DMS53 treated with DMSO at 0.1 percent for 48 hours (cell line): ENCODE data around the gene MAGEB6B.
"Not testable (repeated sequence)": the region's sequence is repeated elsewhere in the genome, so short reads cannot be mapped to it uniquely, and the experiment has no call there.

Experiments
- DNase-seq: peaks from one replicate; lab custom pipeline; 2025; ENCODE audit not compliant: unreplicated experiment; lab: John Stamatoyannopoulos, UW

Gene MAGEB6B, protein sequence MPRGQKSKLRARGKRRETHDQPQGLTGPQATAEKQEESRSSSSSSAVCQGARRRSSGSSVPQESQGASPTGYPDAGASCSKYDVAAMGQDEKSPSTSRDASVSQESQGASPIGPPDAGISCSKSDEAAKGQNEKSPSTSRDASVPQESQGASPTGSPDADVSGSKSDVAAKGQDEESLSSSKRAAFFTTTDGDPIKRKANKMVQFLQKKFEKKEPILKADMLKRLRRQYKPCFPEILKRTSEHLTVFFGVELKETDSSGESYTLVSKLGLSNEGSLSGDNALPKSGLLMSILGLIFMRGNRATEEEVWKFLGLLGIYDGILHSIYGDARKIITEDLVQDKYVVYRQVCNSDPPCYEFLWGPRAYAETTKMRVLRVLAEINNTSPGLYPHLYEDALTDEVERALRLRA

DNA sequence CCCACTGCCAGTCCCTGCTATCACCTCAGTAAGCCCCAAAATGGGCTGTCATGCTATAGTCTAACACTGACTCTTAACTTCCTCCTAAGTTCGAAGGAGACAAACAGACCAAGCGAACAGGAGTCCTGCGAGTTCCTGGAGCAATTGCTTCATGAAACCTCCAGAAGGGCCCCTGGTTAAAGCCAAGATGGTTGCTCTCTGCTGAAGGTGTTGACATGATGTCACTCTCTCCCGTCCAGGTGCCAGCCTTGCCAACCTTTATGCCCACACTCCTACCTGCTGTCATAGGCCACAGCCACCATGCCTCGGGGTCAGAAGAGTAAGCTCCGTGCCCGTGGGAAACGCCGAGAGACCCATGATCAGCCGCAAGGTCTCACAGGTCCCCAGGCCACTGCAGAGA lies at the start of gene MAGEB6B:
Gene MAGEB6B (plus strand): TSS at position 301 of the 400 bp plus-strand sequence. CDS start 0 bp downstream, at position 301.
- no peak for DNase-seq

DNA sequence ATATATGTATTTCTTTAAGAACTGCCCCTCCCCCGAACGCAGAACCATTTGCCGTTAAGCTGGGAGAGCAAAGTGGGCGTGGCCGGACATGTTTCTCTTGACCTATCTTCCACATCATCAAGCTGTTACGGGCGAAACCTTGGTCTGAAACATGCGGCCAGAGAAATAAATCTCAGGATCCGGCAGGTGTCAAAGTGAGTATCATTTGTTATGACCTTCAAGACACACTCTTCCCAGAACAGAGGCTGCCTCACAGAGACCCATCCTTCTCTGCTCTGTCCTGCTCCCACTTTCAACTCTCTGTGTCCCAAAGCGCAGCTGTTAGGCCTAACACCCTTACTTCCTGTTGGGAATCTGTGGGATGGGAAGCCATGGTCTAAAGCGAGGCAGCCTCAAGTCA lies 22.1 kb upstream of the MAGEB6B start, which contains the start of gene MAGEB18:
Gene MAGEB18 (plus strand): TSS at position 70 of the 400 bp plus-strand sequence. CDS start 643 bp downstream, outside the sequence.
- no peak for DNase-seq

GRCh38 chrX:26146024-26146423 lies 14.4 kb upstream of the MAGEB6B start:
- DNase-seq = no peak

- no peak for DNase-seq
Measured at GRCh38 chrX:26192204-26192603, 31.8 kb downstream of the MAGEB6B start, which contains the start of gene MAGEB6. Gene MAGEB6, plus strand, starts transcription at chrX:26192440. Its CDS starts 1,407 bp downstream, at chrX:26193847.

- no peak for DNase-seq
Measured at GRCh38 chrX:26203561-26203960, 43.2 kb downstream of the MAGEB6B start.

- DNase-seq = not testable (repeated sequence)
Measured at GRCh38 chrX:26204717-26205116, 44.3 kb downstream of the MAGEB6B start.

DNA sequence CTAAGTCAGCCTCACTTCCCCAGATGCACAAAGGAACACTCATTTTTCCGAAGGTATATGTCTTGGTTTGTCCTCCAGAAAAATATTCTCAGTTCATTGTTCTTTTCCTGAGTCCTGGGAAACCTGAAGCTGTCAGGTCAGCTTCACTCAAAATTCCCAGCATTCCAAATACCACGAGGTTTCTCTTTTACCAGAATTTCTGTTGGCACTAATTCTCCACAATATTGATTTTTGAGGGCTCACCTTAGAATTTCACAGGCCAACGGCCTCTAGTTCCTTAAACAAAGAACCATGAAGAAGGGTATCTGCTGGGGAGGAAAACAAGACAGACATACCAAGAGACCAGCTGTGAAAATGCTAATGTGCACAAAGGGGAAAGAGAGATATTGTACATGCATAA lies 47.6 kb downstream of the MAGEB6B start:
- no peak for DNase-seq
